H1 (cell line): ENCODE results near the gene ZNF609. TPM values are rescaled to one million over a fixed set of nuclear protein-coding genes. Genes with fewer than 3 reads are reported as not detected.

Experiments
- CTCF ChIA-PET: fragments of 300-600 bp; sonication (Branson Sonifier 250); formaldehyde crosslinking; loops from one replicate; lab custom pipeline; 2021; ENCODE audit not compliant: partially characterized antibody; lab: Charles Lee
- POLR2A ChIA-PET: fragments of 300-600 bp; sonication (Branson Sonifier 250); formaldehyde crosslinking; loops from one replicate; lab custom pipeline; 2021; ENCODE audit warnings: inconsistent platforms; ENCODE audit not compliant: partially characterized antibody; lab: Charles Lee
- DNase-seq, 2 experiments: peaks; one replicate each; pipeline versions ENCODE4 v3.0.0 to v3.0.0-alpha.2; 2010 to 2022; ENCODE audit warnings: low spot score in 2 of 2, low read depth in 1 of 2, mixed read lengths in 1 of 2
- FAIRE-seq: peaks from 2 replicates; lab custom pipeline; 2011; peaks lifted over from hg19 to GRCh38; lab: Jason Lieb, UNC
- H2AFZ ChIP-seq: 2 replicates; pipeline ENCODE4 v1.8.1; 2012; ENCODE audit warnings: low read length, inconsistent platforms
- H2AK5ac ChIP-seq: 2 replicates; pipeline ENCODE4 v1.6.1; 2013; ENCODE audit warnings: low read depth, low read length
- H2BK120ac ChIP-seq: replicated peaks from 2 replicates; pipeline ENCODE3; 2013; ENCODE audit warnings: low read depth, low read length, inconsistent platforms
- H2BK12ac ChIP-seq: 2 replicates; pipeline ENCODE4 v1.6.1; 2013; ENCODE audit warnings: low read depth, low read length
- H2BK15ac ChIP-seq: 2 replicates; pipeline ENCODE4 v1.6.1; 2013; ENCODE audit warnings: low read length
- H2BK20ac ChIP-seq: 2 replicates; pipeline ENCODE4 v1.6.1; 2013; ENCODE audit warnings: low read length
- H2BK5ac ChIP-seq: 2 replicates; pipeline ENCODE4 v1.6.1; 2013; ENCODE audit warnings: low read depth, low read length
- H3K14ac ChIP-seq: 2 replicates; pipeline ENCODE4 v1.6.1; 2013; ENCODE audit warnings: inconsistent platforms; ENCODE audit not compliant: insufficient read length
- H3K18ac ChIP-seq: 2 replicates; pipeline ENCODE4 v1.6.1; 2013; ENCODE audit warnings: low read length; ENCODE audit errors: extremely low read depth
- H3K23ac ChIP-seq: 2 replicates; pipeline ENCODE4 v1.6.1; 2013; ENCODE audit warnings: inconsistent platforms; ENCODE audit not compliant: insufficient read length
- H3K23me2 ChIP-seq: 2 replicates; pipeline ENCODE4 v1.6.1; 2013; ENCODE audit warnings: low read depth, low read length
- H3K27ac ChIP-seq: 2 replicates; pipeline ENCODE4 v1.6.1; 2011; ENCODE audit warnings: low read depth, low read length, inconsistent platforms
- H3K27me3 ChIP-seq, 4 experiments: replicated peaks in 1 of 4; 1 replicate in 1 of 4; 2 replicates in 3 of 4; pipeline versions ENCODE4 v1.6.1 to v1.8.1; 2011 to 2013; ENCODE audit warnings: low read length in 3 of 4, mild to moderate bottlenecking in 3 of 4, inconsistent platforms in 2 of 4, mixed read lengths in 2 of 4, moderate library complexity in 1 of 4; ENCODE audit not compliant: control insufficient read depth in 3 of 4, insufficient read depth in 3 of 4; ENCODE audit errors: extremely low read depth in 1 of 4
- H3K36me3 ChIP-seq, 4 experiments: 2 replicates each; pipeline versions ENCODE4 v1.6.1 to v1.8.1; 2011 to 2013; ENCODE audit warnings: mild to moderate bottlenecking in 4 of 4, low read length in 3 of 4, moderate library complexity in 2 of 4, control low read depth in 1 of 4, inconsistent platforms in 1 of 4; ENCODE audit not compliant: insufficient read depth in 4 of 4, control insufficient read depth in 2 of 4
- H3K4ac ChIP-seq: replicated peaks from 2 replicates; pipeline ENCODE3; 2013; ENCODE audit warnings: low read length, low read depth, mixed read lengths, inconsistent platforms; ENCODE audit not compliant: insufficient read length
- H3K4me1 ChIP-seq, 4 experiments: replicated peaks in 1 of 4; 1 replicate in 1 of 4; 2 replicates in 3 of 4; pipeline versions ENCODE4 v1.6.1 to v1.8.1; 2011 to 2013; ENCODE audit warnings: low read length in 3 of 4, inconsistent platforms in 2 of 4, mixed read lengths in 1 of 4; ENCODE audit not compliant: insufficient read depth in 4 of 4, control insufficient read depth in 3 of 4
- H3K4me2 ChIP-seq, 2 experiments: 2 replicates each; pipeline versions ENCODE4 v1.6.1 to v1.8.1; 2011 to 2013; ENCODE audit warnings: low read depth in 2 of 2, low read length in 2 of 2, control low read depth in 1 of 2, inconsistent platforms in 1 of 2, mild to moderate bottlenecking in 1 of 2; ENCODE audit not compliant: insufficient read depth in 1 of 2
- H3K4me3 ChIP-seq, 4 experiments: fragments of 200-600, 300-600 bp in 1 of 4; sonication (generic), shearing (Covaris generic), sonication (Bioruptor Twin) in 1 of 4; 2 replicates each; pipeline versions ENCODE4 v1.5.1 to v1.8.1; 2011 to 2016; ENCODE audit warnings: low read length in 4 of 4, low read depth in 3 of 4, control low read depth in 2 of 4, inconsistent platforms in 2 of 4, mild to moderate bottlenecking in 2 of 4, mixed read lengths in 1 of 4, moderate library complexity in 1 of 4; ENCODE audit not compliant: insufficient read depth in 2 of 4; ENCODE audit errors: extremely low read depth in 1 of 4
- H3K56ac ChIP-seq: replicated peaks from 2 replicates; pipeline ENCODE3; 2013; ENCODE audit warnings: low read depth, mild to moderate bottlenecking, mixed read lengths, low read length, inconsistent platforms; ENCODE audit not compliant: insufficient read length
- H3K79me1 ChIP-seq: 2 replicates; pipeline ENCODE4 v1.6.1; 2013; ENCODE audit warnings: low read depth, low read length, control low read depth
- H3K79me2 ChIP-seq, 2 experiments: 2 replicates each; pipeline versions ENCODE4 v1.6.1 to v1.8.1; 2012 to 2013; ENCODE audit warnings: low read length in 2 of 2, mild to moderate bottlenecking in 2 of 2, inconsistent platforms in 1 of 2; ENCODE audit not compliant: insufficient read depth in 2 of 2, control insufficient read depth in 1 of 2
- H3K9ac ChIP-seq, 4 experiments: replicated peaks in 1 of 4; 1 replicate in 1 of 4; 2 replicates in 3 of 4; pipeline versions ENCODE4 v1.6.1 to v1.8.1; 2011 to 2013; ENCODE audit warnings: low read depth in 3 of 4, low read length in 3 of 4, control low read depth in 2 of 4, mild to moderate bottlenecking in 2 of 4, moderate library complexity in 2 of 4, inconsistent platforms in 1 of 4; ENCODE audit errors: extremely low read depth in 1 of 4
- H3K9me3 ChIP-seq, 2 experiments: 2 replicates each; pipeline versions ENCODE4 v1.6.1 to v1.8.1; 2012 to 2013; ENCODE audit warnings: mild to moderate bottlenecking in 2 of 2, moderate library complexity in 2 of 2, control low read depth in 1 of 2, inconsistent platforms in 1 of 2, low read depth in 1 of 2, low read length in 1 of 2, mixed read lengths in 1 of 2; ENCODE audit not compliant: insufficient read depth in 2 of 2
- H4K20me1 ChIP-seq, 2 experiments: replicated peaks in 1 of 2; 2 replicates each; pipeline versions ENCODE3 to v1.8.1; 2011 to 2013; ENCODE audit warnings: inconsistent platforms in 2 of 2, low read length in 2 of 2, mild to moderate bottlenecking in 1 of 2; ENCODE audit not compliant: insufficient read depth in 2 of 2, control insufficient read depth in 1 of 2
- H4K5ac ChIP-seq: 2 replicates; pipeline ENCODE4 v1.6.1; 2013; ENCODE audit warnings: low read length, low read depth, mixed read lengths, inconsistent platforms; ENCODE audit not compliant: insufficient read length
- H4K8ac ChIP-seq: 2 replicates; pipeline ENCODE4 v1.8.0; 2013; ENCODE audit warnings: mild to moderate bottlenecking, moderate library complexity, low read length, inconsistent platforms; ENCODE audit not compliant: insufficient read depth; ENCODE audit errors: extremely low read depth
- H4K91ac ChIP-seq: replicated peaks from 2 replicates; pipeline ENCODE3; 2013; ENCODE audit warnings: low read length, mixed read lengths, inconsistent platforms; ENCODE audit not compliant: insufficient read length
- CBX8 ChIP-seq: fragments of 300-800, 300-1000 bp; sonication (generic); IDR thresholded peaks from 2 replicates; pipeline ENCODE4 v1.7.1; 2016; ENCODE audit warnings: low read depth, low read length, borderline replicate concordance
- CEBPB ChIP-seq: IDR thresholded peaks from 2 replicates; pipeline ENCODE4 v1.6.1; 2012; ENCODE audit warnings: low read depth, low read length
- EP300 ChIP-seq, 2 experiments: IDR thresholded peaks; 1 replicate in 1 of 2; 2 replicates in 1 of 2; pipeline ENCODE4 v1.6.1; 2011 to 2012; ENCODE audit warnings: low read depth in 2 of 2, low read length in 2 of 2, mild to moderate bottlenecking in 2 of 2, borderline replicate concordance in 1 of 2, inconsistent platforms in 1 of 2, moderate library complexity in 1 of 2
- GABPA ChIP-seq: IDR thresholded peaks from 2 replicates; pipeline ENCODE4 v1.6.1; 2011; ENCODE audit warnings: mild to moderate bottlenecking, low read length, moderate library complexity, borderline replicate concordance; ENCODE audit not compliant: insufficient read depth
- JUN ChIP-seq: IDR thresholded peaks from 2 replicates; pipeline ENCODE4 v1.6.1; 2011; ENCODE audit warnings: low read depth, mild to moderate bottlenecking, improper control_type of control experiment, low read length
- NRF1 ChIP-seq: IDR thresholded peaks from 2 replicates; pipeline ENCODE4 v1.6.1; 2011; ENCODE audit warnings: mild to moderate bottlenecking, low read depth, low read length, improper control_type of control experiment
- RAD21 ChIP-seq, 2 experiments: IDR thresholded peaks in 1 of 2; conservative IDR thresholded peaks in 1 of 2; 2 replicates each; pipeline ENCODE4 v1.6.1; 2011; ENCODE audit warnings: low read depth in 2 of 2, low read length in 2 of 2, improper control_type of control experiment in 1 of 2, inconsistent platforms in 1 of 2, mild to moderate bottlenecking in 1 of 2, moderate library complexity in 1 of 2
- SP1 ChIP-seq: IDR thresholded peaks from 2 replicates; pipeline ENCODE4 v1.6.1; 2011; ENCODE audit warnings: low read depth, low read length
- TCF12 ChIP-seq: IDR thresholded peaks from 2 replicates; pipeline ENCODE4 v1.6.1; 2011; ENCODE audit warnings: low read depth, mild to moderate bottlenecking, low read length
- ZNF274 ChIP-seq: IDR thresholded peaks from 2 replicates; pipeline ENCODE4 v1.7.0; 2012; ENCODE audit warnings: low read length, borderline replicate concordance; ENCODE audit errors: extremely low read depth
- WGBS, 2 experiments: shearing (Covaris generic) in 1 of 2; methylation state at CpG; one replicate each; pipeline versions ENCODE4 v1.1.6 to v1.1.7; 2013 to 2015; ENCODE audit warnings: low lambda C conversion rate in 2 of 2, mixed read lengths in 2 of 2, inconsistent platforms in 1 of 2, low coverage in 1 of 2, missing lambda C conversion rate in 1 of 2; ENCODE audit not compliant: insufficient replicate concordance in 2 of 2, insufficient coverage in 1 of 2, insufficient read length in 1 of 2; ENCODE audit errors: extremely low coverage in 1 of 2, missing lambda C conversion rate in 1 of 2; 5-methylcytosine and 5-hydroxymethylcytosine counted together
- polyA plus RNA-seq, 7 experiments: library from polyadenylated mRNA; depleted of rRNA in 3 of 7; stranded (reverse) in 5 of 7; unstranded in 2 of 7; fragments of >200 nt in 5 of 7; fragments of 200-250 nt in 2 of 7; gene quantifications; 1 replicate in 5 of 7; 2 replicates in 1 of 7; 4 replicates in 1 of 7; pipeline versions ENCODE4 v1.2.1 to v1.2.3, GENCODE V29; 2011 to 2013; ENCODE audit warnings: missing spikeins in 2 of 7, mixed read lengths in 2 of 7
- total RNA-seq: library from RNA; stranded (reverse); fragmentation: NEBNext Ultra II Directional; extraction: Animal tissue kit (Norgen Biotek cat#: 25700); gene quantifications from 2 replicates; pipeline ENCODE4 v1.2.1, GENCODE V29; 2021

ZNF609 gene
- total and polyA plus RNA-seq, 2 of the 8 experiments (the other 6 are each of a cell fraction or from before 2014, with no cell fraction given) = 15.5 to 47.8 TPM

GRCh38 chr15:64580696-64581407 lies 120.5 kb downstream of the ZNF609 start:
- Histone ChIP-seq H3K14ac (no peak overlapping the region), H3K4me2 (no peak overlapping the region), H2BK20ac (no peak overlapping the region), H4K91ac (no peak overlapping the region), H3K79me2 (peaks cover 0 to 61% of the 10 kb centered on the region in 2 experiments; a peak in 3 of 4 replicates), H4K8ac (no peak overlapping the region), H4K20me1 (peaks cover 1 to 6% of the 10 kb centered on the region in 2 experiments), H3K23me2 (no peaks in the 10 kb centered on the region), H3K27me3 (no peaks in the 10 kb centered on the region), H3K27ac (no peak overlapping the region), H3K4ac (no peak overlapping the region), H4K5ac (no peak overlapping the region), H3K18ac (no peak overlapping the region), H3K4me1 (no peaks in the 10 kb centered on the region; a peak in 1 of 7 replicates), H2AK5ac (peak overlapping the region; percentile 28; the same call in 1 of the 2 replicates), H2BK5ac (no peak overlapping the region), H3K4me3 (no peak overlapping the region), H3K56ac (no peak overlapping the region), H2BK15ac (no peak overlapping the region), H2BK120ac (no peak overlapping the region), H3K9me3 (no peaks in the 10 kb centered on the region), H3K36me3 (no peaks in the 10 kb centered on the region), H2AFZ (no peak overlapping the region), H3K79me1 (peaks cover 6% of the 10 kb centered on the region), H3K9ac (no peak overlapping the region), H3K23ac (no peak overlapping the region), H2BK12ac (no peak overlapping the region)
- FAIRE-seq (no peak), DNase-seq (no peak)
- WGBS, 2 experiments = 93% methylated on average over 8 of the region's 9 CpGs; no CpG with 5 or more reads in 1 of the 2 experiments
- ChIA-PET CTCF (interaction anchor here (0.6 to 1.4 kb wide), 3 partner anchors 14 to 147 kb away, joined by 3 read pairs; no protein-coding TSS in a partner anchor), POLR2A (interaction anchor here (1.0 kb wide), 2 partner anchors 93 to 120 kb away, joined by 3 to 4 read pairs; partner anchors contain the start of gene ZNF609)
- TF ChIP-seq RAD21 (IDR thresholded peaks at IDR 0.05 in 1 of 2, conservative IDR thresholded peaks at IDR 0.05 in 1 of 2; ENCODE audit: low read depth in 2 of 2, low read length in 2 of 2) (no peak), JUN (no peak), ZNF274 (no peak), NRF1 (no peak), TCF12 (no peak), CBX8 (no peak), EP300 (IDR thresholded peaks at IDR 0.05; ENCODE audit: borderline replicate concordance in 1 of 2, low read depth in 2 of 2, low read length in 2 of 2) (no peak), CEBPB (no peak), GABPA (no peak), SP1 (no peak)
